Measurements from ENCODE around the gene MS4A4A.

The MS4A4A gene

DNA sequence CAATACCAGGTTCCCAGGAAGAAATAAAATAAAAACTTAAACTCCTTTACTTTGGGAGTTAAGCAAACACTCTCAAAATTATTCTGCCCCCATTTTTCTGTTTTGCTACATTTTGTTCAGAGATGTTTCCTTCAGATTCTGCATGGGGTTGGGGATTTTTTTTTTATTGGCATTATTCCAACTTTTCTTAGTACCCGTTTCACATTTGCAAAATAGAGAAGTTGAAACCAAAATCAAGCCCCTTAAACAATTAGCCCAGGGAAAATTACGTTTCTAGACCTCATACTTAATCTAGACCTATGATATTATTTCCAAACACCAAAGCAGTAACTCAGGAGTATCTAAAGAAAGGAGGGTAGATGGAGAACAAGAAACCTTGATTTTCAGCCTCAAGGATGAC lies 77.3 kb downstream of the MS4A4A start:
- DNase-seq: no peak
